GM18526 (cell line): Measurements from ENCODE around the gene GATC.
A peak's percentile ranks its signal among the peaks of the same experiment; 100 is the strongest.

ENCODE experiments used
- POLR2A ChIP-seq: IDR thresholded peaks from 3 replicates; pipeline ENCODE4 v1.6.1; 2011; ENCODE audit not compliant: insufficient read length; ENCODE audit errors: extremely low read depth

Gene GATC

GRCh38 chr12:120480211-120480610 is 34.0 kb downstream of the GATC start:
- TF ChIP-seq POLR2A, result no peak

- no peak for TF ChIP-seq POLR2A
These were observed 35.0 kb downstream of the GATC start for GRCh38 chr12:120481022-120481767.

GRCh38 chr12:120483621-120484020 is 37.4 kb downstream of the GATC start:
- TF ChIP-seq POLR2A, result no peak

GRCh38 chr12:120485961-120486881 is 40.0 kb downstream of the GATC start:
- TF ChIP-seq POLR2A, result no peak

- no peak for TF ChIP-seq POLR2A
These were observed 41.9 kb downstream of the GATC start for GRCh38 chr12:120488057-120488640.

- TF ChIP-seq POLR2A, result no peak
These were observed 42.8 kb downstream of the GATC start for GRCh38 chr12:120489018-120489417.

- TF ChIP-seq POLR2A, result no peak
These were observed 44.1 kb downstream of the GATC start for GRCh38 chr12:120490325-120490724.

GRCh38 chr12:120490833-120491512 is 44.7 kb downstream of the GATC start:
- TF ChIP-seq POLR2A, result no peak

GRCh38 chr12:120495186-120495730 is 49.0 kb downstream of the GATC start:
- no peak for TF ChIP-seq POLR2A

- TF ChIP-seq POLR2A, result peak; percentile 98
These were observed 49.6 kb downstream of the GATC start, which contains the start of gene DYNLL1 for GRCh38 chr12:120495731-120496412. Gene DYNLL1, plus strand, starts transcription at chr12:120496113. Its CDS starts 309 bp downstream, at chr12:120496422.

- no peak for TF ChIP-seq POLR2A
These were observed 50.4 kb downstream of the GATC start for GRCh38 chr12:120496413-120497340.

- no peak for TF ChIP-seq POLR2A
These were observed 51.4 kb downstream of the GATC start for GRCh38 chr12:120497524-120498150.
